OCI-LY3 (cell line): Measurements from ENCODE around the gene CCDC137.

Experiments
- EZH2phosphoT487 ChIP-seq: fragments of 200-600 bp; shearing (Covaris generic); IDR thresholded peaks from 2 replicates; pipeline ENCODE4 v1.6.1; 2018; ENCODE audit warnings: antibody characterized with exemption, mixed run types, low read depth
- TF ChIP-seq, protein P1 (sequence below): fragments of 200-600, 300-600 bp; sonication (generic); IDR thresholded peaks from 2 replicates; pipeline ENCODE4 v1.5.1; 2014; ENCODE audit warnings: antibody characterized with exemption, low read length, low read depth

DNA sequence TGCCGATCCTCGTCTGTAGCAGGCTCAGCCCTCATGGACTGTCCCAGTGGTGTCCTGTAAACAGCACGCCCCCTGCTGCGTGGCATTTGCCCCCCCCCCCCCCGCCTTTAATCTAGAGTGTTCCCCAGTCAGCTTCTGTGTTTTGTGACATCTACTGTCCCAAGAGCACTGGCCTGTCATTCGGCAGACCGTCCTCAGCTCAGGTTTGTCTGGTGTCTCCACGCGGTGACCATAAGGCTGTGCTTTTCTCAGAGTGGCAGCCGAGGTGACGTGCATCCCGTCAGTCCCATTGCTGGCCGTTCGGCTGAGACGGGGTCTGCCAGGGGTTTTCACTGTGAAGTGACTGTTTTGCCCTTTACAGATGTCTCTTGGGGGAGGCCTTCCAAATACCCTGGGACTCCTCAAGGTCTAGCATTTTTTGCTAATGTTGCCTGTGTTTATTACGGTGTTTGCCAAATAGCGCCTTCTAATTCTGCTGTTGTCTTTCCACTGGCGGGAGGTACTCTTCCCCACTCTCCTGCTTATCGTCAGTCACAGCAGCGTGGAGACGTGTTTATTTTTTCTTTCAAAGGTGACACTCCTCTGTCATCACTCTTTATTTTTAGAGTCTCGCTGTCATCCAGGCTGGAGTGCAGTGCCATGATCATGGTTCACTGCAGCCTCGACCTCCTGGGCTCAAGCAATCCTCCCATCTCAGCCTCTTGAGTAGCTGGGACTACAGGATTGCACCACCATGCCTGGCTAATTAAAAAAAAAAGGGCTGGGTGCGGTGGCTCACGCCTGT lies 30.9 kb downstream of the CCDC137 start:
- TF ChIP-seq, protein P1, sequence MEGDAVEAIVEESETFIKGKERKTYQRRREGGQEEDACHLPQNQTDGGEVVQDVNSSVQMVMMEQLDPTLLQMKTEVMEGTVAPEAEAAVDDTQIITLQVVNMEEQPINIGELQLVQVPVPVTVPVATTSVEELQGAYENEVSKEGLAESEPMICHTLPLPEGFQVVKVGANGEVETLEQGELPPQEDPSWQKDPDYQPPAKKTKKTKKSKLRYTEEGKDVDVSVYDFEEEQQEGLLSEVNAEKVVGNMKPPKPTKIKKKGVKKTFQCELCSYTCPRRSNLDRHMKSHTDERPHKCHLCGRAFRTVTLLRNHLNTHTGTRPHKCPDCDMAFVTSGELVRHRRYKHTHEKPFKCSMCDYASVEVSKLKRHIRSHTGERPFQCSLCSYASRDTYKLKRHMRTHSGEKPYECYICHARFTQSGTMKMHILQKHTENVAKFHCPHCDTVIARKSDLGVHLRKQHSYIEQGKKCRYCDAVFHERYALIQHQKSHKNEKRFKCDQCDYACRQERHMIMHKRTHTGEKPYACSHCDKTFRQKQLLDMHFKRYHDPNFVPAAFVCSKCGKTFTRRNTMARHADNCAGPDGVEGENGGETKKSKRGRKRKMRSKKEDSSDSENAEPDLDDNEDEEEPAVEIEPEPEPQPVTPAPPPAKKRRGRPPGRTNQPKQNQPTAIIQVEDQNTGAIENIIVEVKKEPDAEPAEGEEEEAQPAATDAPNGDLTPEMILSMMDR, result no peak
- TF ChIP-seq EZH2phosphoT487, result no peak
